ENCODE data around the gene PPIC. TPM values are rescaled to one million over a fixed set of nuclear protein-coding genes. Genes with fewer than 3 reads are reported as not detected.

Gene PPIC
- total and polyA plus RNA-seq, 2 donors (not counting 1 experiment from before 2014, with no cell fraction given): not detected

GRCh38 chr5:122985954-122986721, 50.4 kb downstream of the PPIC start:
- Histone ChIP-seq H4K20me1 (ENCODE audit: control insufficient read depth, insufficient read depth, low read length, poor library complexity, severe bottlenecking) (no peaks in the 10 kb centered on the region), H3K4me3 (ENCODE audit: control extremely low read depth in 1 of 5, extremely low read depth in 1 of 5, insufficient read depth in 1 of 5, low read depth in 2 of 5, low read length in 4 of 5) (no peak overlapping the region), H3K9ac (ENCODE audit: low read length) (no peak overlapping the region), H3K4me2 (replicated peaks; ENCODE audit: low read depth, low read length, poor library complexity, severe bottlenecking) (no peak overlapping the region), H3K4me1 (ENCODE audit: control insufficient read depth in 2 of 2, insufficient read depth in 2 of 2, low read length in 2 of 2) (peaks cover 7 to 14% of the 10 kb centered on the region in 2 donors), H3K9me3 (ENCODE audit: control extremely low read depth in 1 of 3, control insufficient read depth in 2 of 3, insufficient read depth in 1 of 3, low read length in 2 of 3) (no peaks in the 10 kb centered on the region), H3K27ac (ENCODE audit: low read length in 2 of 2) (no peak overlapping the region), H3K79me2 (ENCODE audit: control insufficient read depth, insufficient read depth, low read length) (no peaks in the 10 kb centered on the region), H2AFZ (ENCODE audit: insufficient read depth, low read depth, low read length, poor library complexity, severe bottlenecking) (no peak overlapping the region), H3K36me3 (replicated peaks in 1 of 2; ENCODE audit: control extremely low read depth in 1 of 2, control insufficient read depth in 1 of 2, extremely low read depth in 1 of 2, insufficient read depth in 2 of 2, low read length in 1 of 2) (no peaks in the 10 kb centered on the region), H3K27me3 (replicated peaks in 1 of 4; ENCODE audit: control extremely low read depth in 1 of 4, control insufficient read depth in 3 of 4, insufficient read depth in 4 of 4, low read length in 3 of 4) (peaks cover 0 to 2% (median 0%) of the 10 kb centered on the region in 4 experiments)
- no peaks in the 10 kb centered on the region for H3K27me3 Mint-ChIP-seq
- H3K9me3 Mint-ChIP-seq (ENCODE audit: insufficient read depth): no peaks in the 10 kb centered on the region
- no peak for TF ChIP-seq EZH2 (IDR thresholded peaks at IDR 0.05; ENCODE audit: borderline replicate concordance, insufficient read depth, low read depth, low read length, poor library complexity, severe bottlenecking)
- TF ChIP-seq CTCF (IDR thresholded peaks at IDR 0.05): no peak
- ChIA-PET POLR2A (no interaction called here), CTCF (no interaction called here)
- DNase-seq (peak; percentile 26), ATAC-seq (ENCODE audit: low read depth) (peak; percentile 31)
- H3K4me1 Mint-ChIP-seq: peaks cover 14% of the 10 kb centered on the region
- H3K4me3 Mint-ChIP-seq: no peak overlapping the region
- H3K27ac Mint-ChIP-seq: no peak overlapping the region
- intact Hi-C loops (cut with micrococcal nuclease): no loop called here
- 51% methylated on average over 2 of the region's 2 CpGs for WGBS (ENCODE audit: insufficient coverage)

GRCh38 chr5:122985006-122985700, 51.4 kb downstream of the PPIC start:
- no peak for DNase-seq
- Histone ChIP-seq H3K4me2 (replicated peaks; ENCODE audit: low read depth, low read length, poor library complexity, severe bottlenecking) (no peak overlapping the region), H3K4me3 (ENCODE audit: control extremely low read depth in 1 of 5, extremely low read depth in 1 of 5, insufficient read depth in 1 of 5, low read depth in 2 of 5, low read length in 4 of 5) (no peak overlapping the region), H3K9ac (ENCODE audit: low read length) (no peak overlapping the region), H3K36me3 (replicated peaks in 1 of 2; ENCODE audit: control extremely low read depth in 1 of 2, control insufficient read depth in 1 of 2, extremely low read depth in 1 of 2, insufficient read depth in 2 of 2, low read length in 1 of 2) (no peaks in the 10 kb centered on the region), H3K27ac (ENCODE audit: low read length in 2 of 2) (no peak overlapping the region), H4K20me1 (ENCODE audit: control insufficient read depth, insufficient read depth, low read length, poor library complexity, severe bottlenecking) (no peaks in the 10 kb centered on the region), H2AFZ (ENCODE audit: insufficient read depth, low read depth, low read length, poor library complexity, severe bottlenecking) (no peak overlapping the region), H3K4me1 (ENCODE audit: control insufficient read depth in 2 of 2, insufficient read depth in 2 of 2, low read length in 2 of 2) (peaks cover 7 to 14% of the 10 kb centered on the region in 2 donors), H3K79me2 (ENCODE audit: control insufficient read depth, insufficient read depth, low read length) (no peaks in the 10 kb centered on the region), H3K9me3 (ENCODE audit: control extremely low read depth in 1 of 3, control insufficient read depth in 2 of 3, insufficient read depth in 1 of 3, low read length in 2 of 3) (no peaks in the 10 kb centered on the region), H3K27me3 (replicated peaks in 1 of 4; ENCODE audit: control extremely low read depth in 1 of 4, control insufficient read depth in 3 of 4, insufficient read depth in 4 of 4, low read length in 3 of 4) (peaks cover 0 to 2% (median 0%) of the 10 kb centered on the region in 4 experiments)
- Mint-ChIP-seq H3K27ac (no peak overlapping the region), H3K4me1 (peaks cover 14% of the 10 kb centered on the region), H3K4me3 (no peak overlapping the region), H3K27me3 (no peaks in the 10 kb centered on the region), H3K9me3 (ENCODE audit: insufficient read depth) (no peaks in the 10 kb centered on the region)
- WGBS (ENCODE audit: insufficient coverage): no CpG with 5 or more reads among the region's 4 CpGs
- ChIA-PET POLR2A (no interaction called here), CTCF (interaction anchor here (1.0 kb wide), 1 partner anchor 8 kb away, joined by 3 read pairs; no protein-coding TSS in a partner anchor)
- TF ChIP-seq EZH2 (IDR thresholded peaks at IDR 0.05; ENCODE audit: borderline replicate concordance, insufficient read depth, low read depth, low read length, poor library complexity, severe bottlenecking) (no peak), CTCF (IDR thresholded peaks at IDR 0.05) (no peak)
- intact Hi-C loops (cut with micrococcal nuclease): no loop called here
- ATAC-seq (ENCODE audit: low read depth): no peak
